NK-92 treated with Interleukin-12 subunit alpha and Interleukin-12 subunit beta, amount 100 ng/mL, for 24 hours (cell line): Measurements from ENCODE around the gene IGFL4.
"Not testable (repeated sequence)": the region's sequence is repeated elsewhere in the genome, so short reads cannot be mapped to it uniquely, and the experiment has no call there.

ENCODE experiments used
- DNase-seq: peaks from one replicate; lab custom pipeline; 2025; lab: John Stamatoyannopoulos, UW

Gene IGFL4

DNA sequence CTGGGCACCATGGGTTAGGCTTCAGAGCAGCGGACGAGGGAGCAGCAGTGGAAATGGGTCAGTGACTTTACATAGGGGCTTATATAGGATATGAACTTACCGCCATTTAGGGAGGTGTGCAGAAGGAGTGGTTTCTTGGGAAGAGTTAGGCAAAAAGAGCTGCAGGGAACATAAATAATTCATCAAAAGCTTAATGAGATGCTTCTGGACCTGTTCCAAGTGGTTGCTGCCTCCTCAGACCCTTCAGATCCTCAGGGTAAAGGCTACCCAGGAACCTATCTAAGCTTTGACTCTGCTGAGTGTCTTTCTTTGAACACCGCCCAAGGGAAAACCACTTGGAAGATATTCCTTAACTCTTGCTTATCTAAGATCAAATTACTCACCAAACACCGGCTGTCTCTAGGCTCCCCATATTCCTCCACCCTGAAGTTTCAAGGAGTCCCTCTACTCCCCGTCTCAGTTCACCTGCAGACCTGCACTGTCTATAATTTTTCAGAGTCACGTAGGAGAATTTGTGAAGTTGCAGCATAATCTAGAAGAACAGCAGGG is at the start of gene IGFL4:
TSS of gene IGFL4 (minus strand) at position 51 of the 549 bp plus-strand sequence. CDS start at position 11, 40 bp downstream.
- no peak for DNase-seq

DNA sequence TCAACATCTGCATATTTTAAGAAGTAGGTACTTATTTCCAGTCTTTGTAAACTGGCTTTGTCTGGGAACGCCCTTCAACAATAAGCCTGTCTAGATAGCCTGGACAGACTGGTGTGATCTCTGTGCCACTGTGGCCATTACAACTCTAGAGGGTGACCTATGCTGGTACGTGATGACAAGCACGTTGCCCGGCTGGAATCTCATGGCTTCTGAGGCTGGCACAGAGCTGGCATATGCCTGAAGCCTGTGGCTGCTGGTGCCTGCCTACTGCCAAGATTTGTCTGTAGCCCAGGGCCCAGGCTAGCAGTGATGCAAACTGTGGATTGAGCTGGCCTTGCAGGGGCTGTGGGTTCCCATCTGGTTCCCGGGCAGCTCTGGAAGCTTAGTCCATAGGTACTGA is 49.6 kb upstream of the IGFL4 start:
- DNase-seq: no peak

DNA sequence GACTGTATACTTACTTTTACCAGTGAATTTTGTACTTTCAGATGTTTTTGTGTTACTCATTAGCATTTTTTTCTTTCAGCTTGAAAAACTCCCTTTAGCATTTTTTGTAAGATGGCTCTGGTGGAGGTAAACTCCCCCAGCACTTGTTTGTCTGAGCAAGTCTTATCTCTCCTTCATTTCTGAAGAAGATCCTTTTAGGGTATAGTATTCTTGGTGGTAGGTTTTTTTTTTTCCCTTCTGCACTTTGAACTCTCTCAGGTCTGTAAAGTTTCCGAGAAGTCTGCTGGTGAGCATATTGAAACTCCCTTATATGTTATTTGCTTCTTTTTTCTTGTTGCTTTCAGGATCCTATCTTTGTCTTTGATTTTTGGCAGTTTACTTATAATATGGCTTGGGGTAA is 48.6 kb upstream of the IGFL4 start:
- DNase-seq: no peak

DNA sequence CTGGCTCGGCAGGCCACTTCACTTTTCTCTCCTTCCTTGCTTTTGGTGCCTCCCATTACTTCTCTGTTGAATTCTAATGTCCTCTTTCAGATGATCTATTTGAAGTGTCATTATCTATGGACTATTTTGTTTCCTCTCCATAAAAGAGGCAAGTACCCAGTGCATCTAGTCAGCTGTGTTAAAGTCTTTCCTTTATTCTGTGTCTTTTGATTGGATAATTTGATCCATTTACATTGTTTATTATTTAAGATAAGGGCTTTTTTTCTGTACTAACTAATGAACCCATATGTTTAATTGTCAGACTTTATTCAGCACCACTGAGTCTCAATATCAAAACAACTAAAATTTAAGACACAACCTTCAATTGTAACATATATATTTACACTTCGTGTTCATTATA is 47.3 kb upstream of the IGFL4 start:
- DNase-seq: no peak

DNA sequence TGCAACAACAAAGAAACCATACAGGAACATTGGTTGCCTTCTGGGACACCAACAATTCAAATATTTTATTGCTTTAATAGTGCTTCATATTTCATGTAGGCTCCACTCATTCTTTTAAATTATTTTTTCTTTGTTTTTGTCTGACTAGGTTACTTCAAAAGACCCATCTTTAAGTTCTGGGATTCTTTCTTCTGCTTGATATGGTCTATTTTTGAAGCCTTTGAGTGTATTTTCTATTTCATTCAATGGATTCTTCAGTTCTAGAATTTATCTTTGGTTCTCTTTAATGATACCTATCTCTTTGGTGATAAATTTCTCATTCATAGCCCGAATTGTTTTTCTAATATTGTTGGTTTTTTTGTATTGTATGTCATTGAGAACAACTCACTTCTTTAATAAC is 45.1 kb upstream of the IGFL4 start:
- no peak for DNase-seq

DNA sequence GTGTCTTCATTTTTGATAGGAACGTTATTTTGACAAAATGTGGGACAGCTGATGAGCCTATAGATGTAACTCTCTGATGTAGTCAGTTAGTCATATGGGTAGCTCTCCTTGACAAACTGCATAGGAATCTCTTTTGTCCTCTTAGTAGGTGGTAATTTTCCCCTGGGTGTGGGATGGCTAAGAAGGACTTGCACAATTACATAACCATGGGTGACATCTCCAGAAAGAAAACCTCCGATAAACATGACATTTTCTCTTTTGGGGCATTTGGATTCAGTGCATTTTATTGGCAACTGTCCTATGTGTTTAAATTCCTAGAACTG is 41.9 kb upstream of the IGFL4 start:
- no peak for DNase-seq

DNA sequence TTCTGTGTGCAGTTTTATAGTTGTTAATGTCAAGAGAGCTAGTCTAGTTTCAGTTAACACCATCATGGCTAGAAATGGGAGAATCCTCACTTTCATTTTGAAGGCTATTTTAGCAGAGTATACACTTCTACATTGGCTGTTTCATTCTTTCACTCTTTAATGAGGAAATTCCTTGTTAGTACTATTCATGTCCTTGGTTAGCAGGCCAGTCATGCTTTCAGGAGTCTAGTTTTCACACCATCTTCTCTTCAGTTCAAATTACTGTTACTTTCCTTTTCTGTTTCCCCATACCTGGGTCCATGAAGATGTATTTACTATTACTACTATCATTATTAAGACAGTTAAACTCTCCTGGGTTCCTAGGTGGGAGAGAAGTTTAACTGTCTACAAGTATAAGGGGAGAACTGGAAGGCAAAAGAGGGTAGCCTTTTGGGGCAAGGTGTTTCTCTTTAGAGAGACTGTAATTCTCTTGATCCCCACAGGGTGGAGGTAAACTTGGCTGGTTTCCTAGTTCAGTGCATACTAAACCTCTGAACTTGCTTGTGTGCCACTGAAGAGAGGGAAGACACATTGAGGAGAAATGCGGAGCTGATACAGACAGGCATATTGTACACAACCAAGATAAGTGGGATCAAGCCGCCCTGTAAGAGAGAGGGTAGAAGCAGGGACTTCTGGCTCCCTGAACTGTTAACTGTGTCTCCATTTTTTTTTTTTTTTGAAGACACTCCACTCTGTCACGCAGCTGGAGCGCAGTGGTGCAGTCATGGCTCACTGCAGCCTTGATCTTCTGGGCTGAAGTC is 41.3 kb upstream of the IGFL4 start:
- no peak for DNase-seq

DNA sequence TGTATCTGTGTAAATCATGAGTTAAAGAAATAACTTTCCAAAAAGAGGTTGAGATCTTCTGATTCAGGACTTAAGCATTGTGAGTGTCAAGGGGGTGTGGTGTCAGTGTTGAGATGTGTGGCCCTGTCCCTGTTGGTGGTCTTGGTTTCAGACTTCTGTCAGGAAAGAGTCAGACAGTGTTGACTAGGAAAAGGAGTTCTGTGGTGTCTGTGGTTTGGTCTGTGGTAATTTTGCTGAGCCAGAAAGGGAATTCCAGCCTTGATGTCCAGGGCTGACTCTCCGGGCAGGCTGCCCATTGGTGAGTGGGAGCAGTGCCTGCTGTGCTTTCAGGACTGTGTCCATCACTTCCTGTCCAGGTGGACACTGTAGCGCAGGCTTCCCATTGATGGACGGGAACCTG is 39.8 kb upstream of the IGFL4 start:
- no peak for DNase-seq

DNA sequence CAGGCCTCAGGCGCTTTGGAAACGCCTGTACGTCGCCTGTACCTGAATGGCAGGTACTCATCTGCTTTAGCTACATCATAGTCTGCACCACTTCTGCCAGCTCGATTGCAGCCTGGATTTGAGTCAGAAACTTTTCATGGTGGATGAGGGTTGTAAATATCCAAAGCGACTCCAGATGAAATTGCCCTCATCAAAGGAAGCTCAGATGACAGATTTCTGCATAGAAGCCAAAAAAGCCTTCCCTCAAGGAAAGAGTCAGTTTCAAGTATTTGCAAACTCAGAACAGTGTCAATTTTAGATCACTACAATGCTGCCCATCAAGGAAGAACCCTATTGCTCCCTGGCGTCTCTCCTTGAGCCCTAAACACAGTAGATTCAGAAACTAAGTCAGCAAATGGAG is 38.8 kb upstream of the IGFL4 start:
- no peak for DNase-seq

DNA sequence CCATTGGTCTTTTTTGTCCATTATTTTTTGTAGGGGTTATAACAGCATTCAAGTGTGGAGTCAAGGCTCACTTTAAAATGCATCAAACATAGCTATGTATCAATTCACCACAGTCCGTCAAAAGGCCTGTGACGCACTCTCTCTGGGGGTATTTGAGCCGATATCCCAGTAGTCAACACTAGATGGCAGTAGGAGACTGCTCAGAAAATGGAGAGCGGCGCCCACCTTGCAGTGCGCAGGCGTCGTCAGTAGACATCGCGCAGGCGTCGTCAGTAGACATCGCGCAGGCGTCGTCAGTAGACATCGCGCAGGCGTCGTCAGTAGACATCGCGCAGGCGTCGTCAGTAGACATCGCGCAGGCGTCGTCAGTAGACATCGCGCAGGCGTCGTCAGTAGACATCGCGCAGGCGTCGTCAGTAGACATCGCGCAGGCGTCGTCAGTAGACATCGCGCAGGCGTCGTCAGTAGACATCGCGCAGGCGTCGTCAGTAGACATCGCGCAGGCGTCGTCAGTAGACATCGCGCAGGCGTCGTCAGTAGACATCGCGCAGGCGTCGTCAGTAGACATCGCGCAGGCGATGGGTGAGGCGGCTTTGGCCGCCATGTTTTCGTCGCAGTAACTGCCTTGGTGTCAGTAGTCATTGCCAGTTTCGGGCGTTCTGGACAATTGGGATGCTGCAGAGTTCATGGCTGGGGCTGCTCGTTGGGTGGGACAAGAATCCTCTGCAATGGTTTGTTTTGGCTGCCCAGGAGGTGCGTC is 38.0 kb upstream of the IGFL4 start:
- not testable (repeated sequence) for DNase-seq

DNA sequence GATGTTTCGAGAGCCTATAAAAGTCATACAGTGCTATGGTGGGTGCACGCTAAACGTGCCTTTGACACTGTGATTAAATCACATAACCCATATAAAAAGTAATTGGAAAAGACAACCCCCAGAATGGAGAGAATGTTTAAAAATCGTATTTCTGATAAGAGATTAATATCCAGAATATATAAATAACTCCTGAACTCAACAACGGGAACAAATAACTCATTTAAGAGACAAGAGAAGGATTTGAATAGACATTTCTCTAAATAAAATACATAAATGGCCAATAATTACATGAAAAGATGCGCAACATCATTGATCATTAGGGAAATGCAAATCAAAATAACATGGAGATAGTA is 37.0 kb upstream of the IGFL4 start:
- DNase-seq: no peak

DNA sequence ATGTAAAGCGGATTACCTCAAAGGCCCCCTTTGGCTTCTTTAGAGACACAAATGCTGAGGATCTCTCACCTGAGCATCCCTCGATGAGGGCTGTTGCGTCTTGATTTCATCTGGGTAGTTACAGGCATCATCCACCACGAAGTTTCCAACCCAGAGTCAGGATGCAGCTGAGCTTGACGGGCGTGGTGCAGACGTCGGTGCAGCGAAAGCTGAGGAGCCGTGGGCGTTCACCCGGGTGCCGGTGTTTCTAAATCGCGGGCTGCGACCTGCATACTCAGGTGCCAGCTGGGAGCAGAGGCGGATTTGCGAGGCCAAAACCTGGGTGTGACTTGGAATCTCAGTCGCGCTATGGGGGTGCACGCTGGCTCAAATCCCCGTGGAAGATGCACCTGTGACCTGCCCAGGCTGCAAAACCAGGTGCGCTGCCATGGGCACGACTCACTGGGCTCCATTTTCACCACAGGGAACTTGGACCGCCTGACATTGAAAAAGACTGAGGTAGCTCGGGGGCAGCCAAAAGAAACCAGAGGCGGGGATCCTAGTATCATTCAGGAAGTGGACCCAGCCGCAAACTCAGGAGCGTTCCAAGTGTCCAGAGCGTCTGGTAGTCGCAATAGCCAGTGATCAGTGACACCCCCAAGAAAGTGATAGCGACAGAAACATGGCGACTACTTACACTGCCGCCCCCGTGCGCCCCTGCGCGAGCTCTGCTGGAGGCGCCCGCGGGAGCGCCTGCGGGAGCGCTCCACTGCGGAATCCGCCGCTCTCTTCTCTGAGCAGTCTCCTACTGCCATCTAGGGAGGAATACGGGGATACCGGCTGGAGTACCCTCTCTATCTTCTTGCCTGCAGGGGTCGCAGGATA is 36.4 kb upstream of the IGFL4 start:
- DNase-seq: no peak

DNA sequence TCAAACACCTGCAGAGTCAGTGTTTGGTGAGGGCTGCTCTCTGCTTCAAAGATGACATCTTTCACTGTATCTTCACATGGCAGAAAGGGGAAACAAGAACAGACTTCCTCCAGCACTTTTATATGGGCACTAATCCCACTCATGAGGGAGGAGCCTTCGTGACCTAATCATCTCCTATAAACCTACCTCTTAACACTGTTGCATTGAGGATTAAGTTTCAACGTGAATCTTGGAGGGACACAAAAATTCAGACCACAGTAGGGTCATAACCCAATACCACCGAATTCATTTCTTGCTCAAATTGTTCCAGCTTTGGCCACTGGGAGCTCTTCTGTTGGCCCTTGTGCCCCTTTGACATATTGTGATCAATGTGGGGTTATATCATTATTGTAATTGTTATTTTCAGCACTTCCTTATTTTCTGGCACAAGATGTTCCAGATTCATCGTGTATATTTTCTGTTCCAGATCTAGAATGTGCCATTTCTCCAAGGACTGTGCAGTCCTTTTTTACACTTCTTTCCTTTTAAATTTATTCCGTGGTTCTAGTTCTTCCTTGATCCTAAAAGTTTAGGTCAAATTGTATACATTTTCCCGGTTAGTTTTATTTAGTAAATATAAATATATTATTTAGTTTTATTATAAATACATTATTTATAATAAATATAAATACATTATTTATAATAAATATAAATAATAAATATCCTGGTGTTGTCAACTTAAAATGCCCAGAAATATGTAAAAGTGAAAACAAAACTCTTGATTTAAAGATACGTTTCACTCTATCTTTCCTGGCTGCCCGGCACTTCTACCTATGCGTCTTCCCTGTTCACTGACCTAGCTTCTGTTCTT is 35.5 kb upstream of the IGFL4 start:
- no peak for DNase-seq

DNA sequence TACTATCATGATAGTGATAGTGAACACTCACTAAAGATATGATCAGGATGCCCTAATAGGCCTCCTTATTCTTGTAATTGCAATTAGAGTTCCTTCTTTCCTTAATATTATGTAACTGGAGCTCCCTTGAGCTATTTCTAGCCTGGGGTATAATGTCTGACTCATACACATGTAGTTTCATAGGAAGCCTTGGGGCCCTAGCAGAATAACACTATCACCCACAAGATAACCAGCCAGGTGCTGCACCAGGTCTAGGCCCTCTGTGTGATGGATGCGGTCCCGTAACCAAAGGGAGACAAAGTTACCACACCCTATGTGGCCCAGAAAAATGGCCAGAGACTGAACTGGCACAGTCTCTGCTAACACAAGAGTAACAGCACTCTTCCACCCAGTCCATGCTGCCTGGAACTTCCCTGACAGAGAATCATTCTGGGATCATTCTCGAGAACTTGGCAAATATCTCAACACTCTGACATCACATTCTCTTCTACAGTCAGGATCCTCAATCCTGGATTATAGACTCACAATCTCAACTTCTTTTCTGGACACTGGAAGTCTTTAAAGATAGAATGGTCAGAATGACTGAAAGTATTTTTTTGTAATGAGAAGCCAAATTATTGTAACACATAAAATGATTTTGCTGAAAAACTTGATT is 32.6 kb upstream of the IGFL4 start:
- no peak for DNase-seq

DNA sequence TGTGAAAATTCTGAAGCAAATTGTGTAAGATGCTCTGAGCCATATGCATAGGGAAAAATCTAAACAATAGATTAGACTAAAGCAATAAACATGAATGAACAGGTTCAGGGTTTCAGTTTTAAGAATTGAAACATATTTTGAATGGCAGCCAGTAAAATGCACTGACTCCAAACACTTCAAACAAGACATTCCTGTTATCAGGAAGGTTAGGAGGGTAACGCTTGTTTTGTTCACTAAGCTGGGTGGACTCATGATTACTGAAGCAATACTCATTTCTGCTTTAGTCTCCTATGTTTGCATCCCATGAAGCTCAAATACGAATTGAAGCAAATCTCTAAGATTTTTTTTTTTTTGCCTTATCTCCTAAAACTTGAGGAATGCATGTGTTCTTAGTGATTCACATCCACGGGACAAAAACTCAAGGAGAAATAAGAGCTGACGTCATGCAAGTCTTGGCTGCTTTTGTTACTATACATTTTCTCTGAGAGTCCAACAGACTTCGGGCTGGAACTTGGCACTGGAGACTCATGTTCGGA is 29.1 kb upstream of the IGFL4 start:
- DNase-seq: no peak

DNA sequence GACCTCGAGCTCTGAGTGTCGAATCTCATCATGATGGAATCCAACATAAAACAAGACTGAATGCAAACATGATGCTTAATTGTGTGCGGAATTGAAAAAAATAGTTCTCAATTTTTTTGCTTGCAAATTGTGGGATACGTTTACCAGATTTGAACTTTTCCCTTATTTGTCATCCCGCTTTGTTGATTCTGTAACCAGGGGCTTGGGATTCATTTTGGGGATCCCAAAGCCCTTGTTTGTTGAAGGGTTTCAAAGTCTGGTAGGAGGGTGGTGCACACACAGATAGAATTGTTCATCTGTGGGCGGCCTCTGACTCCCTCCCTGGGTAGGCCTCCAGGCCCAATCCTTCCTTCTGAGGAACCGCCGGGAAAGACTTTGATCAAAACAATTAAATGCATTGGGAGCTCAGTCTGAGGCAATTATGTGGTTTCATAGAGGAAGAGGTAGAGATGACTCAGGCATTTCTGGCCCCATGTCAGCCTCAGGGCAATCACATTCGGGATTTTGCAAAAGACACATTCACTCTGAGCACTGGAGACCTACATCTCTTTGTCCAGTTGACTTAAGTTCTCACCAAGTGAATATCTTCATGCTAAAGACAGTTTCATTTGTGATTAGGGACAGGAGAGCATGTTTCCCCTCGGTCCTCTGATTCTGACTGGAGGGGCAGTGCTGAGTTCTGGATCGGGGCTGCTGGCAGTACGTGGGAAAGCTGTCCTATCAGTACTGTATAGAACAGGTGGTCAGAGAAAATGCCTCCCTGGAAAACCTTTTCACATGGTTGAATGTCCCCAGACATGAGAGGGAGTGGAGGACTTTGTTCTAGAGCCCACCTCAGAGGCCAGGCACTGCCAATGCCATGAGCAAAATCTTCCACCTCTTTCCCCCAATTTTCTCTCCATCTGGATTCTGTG is 27.8 kb upstream of the IGFL4 start:
- DNase-seq: no peak

DNA sequence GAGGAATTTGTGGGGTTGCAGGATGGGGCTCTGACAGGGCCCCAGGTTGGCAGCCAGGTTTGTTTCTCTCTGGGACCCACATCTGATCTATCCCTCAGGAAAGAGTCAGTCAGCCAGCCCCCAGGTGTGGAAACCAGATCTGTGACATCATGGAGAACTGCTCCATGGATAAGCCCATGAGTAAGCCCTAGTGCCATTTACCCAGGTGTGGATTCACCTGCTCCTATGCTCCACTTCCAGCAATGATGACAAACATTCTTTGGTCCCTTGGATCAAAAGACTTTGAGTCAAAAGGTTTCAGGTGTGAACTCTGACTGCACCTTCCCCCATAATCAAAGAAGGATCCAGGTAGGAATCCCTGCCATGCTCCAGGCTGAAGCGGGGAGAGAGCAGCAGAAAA is 26.9 kb upstream of the IGFL4 start:
- DNase-seq: no peak

DNA sequence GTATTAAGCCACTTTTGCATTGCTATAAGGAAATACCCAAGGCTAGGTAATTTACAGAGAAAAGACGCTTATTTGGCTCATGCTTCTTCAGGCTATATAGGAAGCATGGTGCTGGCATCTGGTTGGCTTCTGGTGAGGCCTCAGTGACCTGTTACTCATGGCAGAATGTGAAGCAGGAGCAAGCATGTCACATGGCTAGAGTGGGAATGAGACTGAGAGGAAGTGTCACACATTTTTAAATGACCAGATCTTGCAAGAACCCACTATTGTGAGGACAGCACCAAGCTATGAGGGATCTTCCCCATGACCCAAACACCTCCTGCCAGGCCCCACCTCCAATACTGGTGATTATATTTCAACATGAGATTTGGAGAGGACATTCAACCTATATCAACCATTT is 25.7 kb upstream of the IGFL4 start:
- no peak for DNase-seq

DNA sequence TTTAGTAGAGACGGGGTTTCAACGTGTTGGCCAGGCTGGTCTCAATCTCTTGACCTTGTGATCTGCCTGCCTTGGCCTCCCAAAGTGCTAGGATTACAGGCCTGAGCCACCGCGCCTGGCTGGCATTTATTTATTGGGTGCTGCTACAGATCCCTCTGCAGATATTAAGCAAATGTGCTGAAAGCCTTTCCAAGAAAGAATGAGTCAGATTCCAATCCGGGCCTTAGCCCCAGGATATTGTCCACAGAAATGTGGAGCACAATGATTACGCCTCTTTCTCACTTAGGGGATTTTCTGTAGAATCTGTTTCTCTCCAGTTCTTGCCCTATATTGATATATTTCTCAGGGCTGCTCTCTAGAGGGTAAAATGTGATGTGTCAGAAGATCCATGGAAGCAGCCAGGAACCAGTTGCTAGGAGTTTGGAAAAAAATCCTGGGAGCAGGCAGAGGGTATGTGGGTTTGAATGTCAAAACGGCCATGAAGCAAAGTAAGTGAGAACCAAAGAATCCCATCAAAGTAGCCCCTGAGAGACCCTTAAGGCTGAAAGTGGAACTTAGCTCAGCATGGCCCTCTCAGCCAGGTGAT is 24.8 kb upstream of the IGFL4 start:
- DNase-seq: no peak
